ENCODE measurements around the gene RBFOX2. TPM values are rescaled to one million over a fixed set of nuclear protein-coding genes. Genes with fewer than 3 reads are reported as not detected.
"Not testable (repeated sequence)": the region's sequence is repeated elsewhere in the genome, so short reads cannot be mapped to it uniquely, and the experiment has no call there.

Gene RBFOX2
- total and polyA plus RNA-seq, 10 donors = 2.6 to 39.6 (median 31.8) TPM

- H3K36me3 ChIP-seq = no peaks in the 10 kb centered on the region
- intact Hi-C loops (cut with DNase I; ENCODE audit: low total_unique reads) = no loop called here
- no peak overlapping the region for H3K4me3 ChIP-seq
- no peaks in the 10 kb centered on the region for H3K9me3 ChIP-seq
- no peak for TF ChIP-seq POLR2A (IDR thresholded peaks at IDR 0.05)
- TF ChIP-seq POLR2AphosphoS5 (IDR thresholded peaks at IDR 0.05) = no peak
- TF ChIP-seq CTCF (IDR thresholded peaks at IDR 0.05 in 8 of 11, conservative IDR thresholded peaks at IDR 0.05 in 3 of 11) = no peak
- H3K4me1 ChIP-seq = no peaks in the 10 kb centered on the region
- 88 to 100% (median 91%) methylated on average over 1 of the region's 1 CpG for WGBS, 5 donors
- no peak for DNase-seq
- H3K27me3 ChIP-seq (replicated peaks in 1 of 7) = peaks cover 0 to 20% (median 0%) of the 10 kb centered on the region in 7 donors
- no peak overlapping the region for H3K27ac ChIP-seq
Measured at GRCh38 chr22:36056980-36057379, 28.4 kb upstream of the RBFOX2 start.

- intact Hi-C loops (cut with DNase I; ENCODE audit: low total_unique reads) = no loop called here
- no peak overlapping the region for H3K27ac ChIP-seq
- no peak for DNase-seq
- 69 to 89% (median 70%) methylated on average over 19 of the region's 19 CpGs for WGBS, 5 donors
- H3K4me1 ChIP-seq = no peaks in the 10 kb centered on the region
- TF ChIP-seq POLR2AphosphoS5 (IDR thresholded peaks at IDR 0.05) = no peak
- peaks cover 0 to 20% (median 0%) of the 10 kb centered on the region in 7 donors for H3K27me3 ChIP-seq (replicated peaks in 1 of 7)
- H3K36me3 ChIP-seq = no peaks in the 10 kb centered on the region
- H3K4me3 ChIP-seq = no peak overlapping the region
- no peaks in the 10 kb centered on the region for H3K9me3 ChIP-seq
Measured at GRCh38 chr22:36055376-36056295, 27.0 kb upstream of the RBFOX2 start.

- H3K4me1 ChIP-seq; H3K4me3 ChIP-seq; DNase-seq; H3K9me3 ChIP-seq; H3K36me3 ChIP-seq; H3K27ac ChIP-seq; intact Hi-C loops (cut with DNase I; ENCODE audit: low total_unique reads): not testable (repeated sequence)
- peaks cover 0 to 20% (median 0%) of the 10 kb centered on the region in 7 donors for H3K27me3 ChIP-seq (replicated peaks in 1 of 7)
- 90 to 95% (median 92%) methylated on average over 10 of the region's 10 CpGs for WGBS, 5 donors
Measured at GRCh38 chr22:36054446-36054845, 25.8 kb upstream of the RBFOX2 start.

GRCh38 chr22:36053242-36054147, 24.9 kb upstream of the RBFOX2 start:
- no peak for DNase-seq
- 93 to 100% (median 100%) methylated on average over 1 of the region's 1 CpG for WGBS, 5 donors
- Histone ChIP-seq H3K4me1 (no peaks in the 10 kb centered on the region), H3K4me3 (no peak overlapping the region), H3K9me3 (no peaks in the 10 kb centered on the region), H3K36me3 (no peaks in the 10 kb centered on the region), H3K27ac (no peak overlapping the region), H3K27me3 (replicated peaks in 1 of 7) (peaks cover 0 to 20% (median 0%) of the 10 kb centered on the region in 7 donors)
- intact Hi-C loops (cut with DNase I; ENCODE audit: low total_unique reads) = no loop called here
- TF ChIP-seq POLR2AphosphoS5 (IDR thresholded peaks at IDR 0.05) (no peak), CTCF (IDR thresholded peaks at IDR 0.05 in 8 of 11, conservative IDR thresholded peaks at IDR 0.05 in 3 of 11) (no peak), POLR2A (IDR thresholded peaks at IDR 0.05) (no peak)
